HS-27A (cell line): ENCODE measurements around the gene ANTXRL.
"Not testable (repeated sequence)": the region's sequence is repeated elsewhere in the genome, so short reads cannot be mapped to it uniquely, and the experiment has no call there.

Source experiments
- DNase-seq: peaks from one replicate; pipeline ENCODE4 v3.0.0-alpha.2; 2012; ENCODE audit warnings: low read depth, missing footprints

The ANTXRL gene

DNA sequence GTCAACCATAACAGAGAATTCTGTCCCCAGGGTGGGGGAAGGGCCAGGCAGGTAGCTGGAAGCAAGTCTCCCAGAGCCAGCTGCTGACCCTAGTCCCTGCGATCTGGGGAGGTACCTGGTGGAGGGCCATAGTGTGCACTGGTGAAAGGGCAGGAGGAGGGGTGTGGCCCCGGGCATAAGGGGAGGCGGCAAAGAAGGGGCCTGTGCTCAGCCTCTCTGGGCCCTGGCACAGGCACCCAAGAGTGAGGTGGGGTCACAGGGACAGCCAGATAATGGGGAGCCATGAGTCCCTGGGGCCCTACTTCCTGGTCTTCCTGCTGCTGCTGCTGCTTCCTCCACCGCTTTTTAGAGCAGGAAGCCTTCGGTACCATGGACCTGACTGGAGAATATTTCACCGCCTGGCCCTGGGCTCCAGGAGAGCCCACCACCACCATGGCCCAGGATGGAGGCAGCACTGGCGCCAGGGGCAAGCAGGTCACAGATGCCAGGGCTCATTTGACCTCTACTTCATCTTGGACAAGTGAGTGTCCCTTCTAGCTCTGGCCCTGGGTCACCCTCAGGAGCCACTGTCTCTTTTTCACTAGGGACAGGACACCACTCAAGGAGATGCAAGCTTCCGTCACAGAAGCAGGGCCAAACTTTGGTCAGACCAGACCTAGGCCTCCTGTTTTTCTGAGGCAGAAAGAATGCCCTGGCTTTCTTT lies at the start of gene ANTXRL:
Gene ANTXRL (plus strand): TSS at position 7 of the 703 bp plus-strand sequence. CDS start 266 bp downstream, at position 273.
- DNase-seq, result no peak

- no peak for DNase-seq
These were observed 48.8 kb upstream of the ANTXRL start for GRCh38 chr10:46237815-46238510.

- DNase-seq, result no peak
These were observed 47.5 kb upstream of the ANTXRL start for GRCh38 chr10:46239247-46239646.

DNA sequence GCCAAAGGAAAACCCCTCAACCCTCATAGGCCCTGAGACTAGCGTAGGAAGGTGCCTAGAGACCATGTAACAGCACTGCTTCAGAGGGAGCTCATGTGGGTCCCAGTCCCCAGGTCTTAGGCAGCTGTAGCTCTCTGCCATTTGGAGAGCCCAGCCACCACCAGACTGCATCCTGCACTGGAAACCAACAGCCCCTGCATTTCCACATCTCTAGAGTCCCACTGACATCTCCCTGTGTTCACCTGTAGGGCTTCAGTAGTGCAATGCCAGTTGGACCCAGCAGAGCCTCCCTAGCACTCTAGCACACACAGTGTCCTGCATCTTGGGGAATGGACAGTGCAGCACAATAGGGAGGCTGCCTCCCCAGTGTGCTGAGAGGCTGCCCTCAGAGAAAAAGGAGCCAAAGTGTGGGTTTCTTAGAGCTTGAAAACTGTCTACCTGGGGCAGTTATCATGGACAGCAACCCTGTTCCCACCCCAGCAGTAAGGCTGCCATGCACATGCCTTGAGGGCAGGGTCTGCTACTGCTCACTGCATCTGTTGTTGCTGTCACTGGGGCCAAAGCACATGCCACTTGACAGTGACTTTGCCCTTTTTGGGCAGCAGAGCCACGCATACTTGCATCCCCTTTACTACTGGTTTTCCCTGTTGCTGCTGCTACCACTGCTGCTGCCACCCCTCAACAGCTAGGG lies 46.7 kb upstream of the ANTXRL start:
- no peak for DNase-seq

DNA sequence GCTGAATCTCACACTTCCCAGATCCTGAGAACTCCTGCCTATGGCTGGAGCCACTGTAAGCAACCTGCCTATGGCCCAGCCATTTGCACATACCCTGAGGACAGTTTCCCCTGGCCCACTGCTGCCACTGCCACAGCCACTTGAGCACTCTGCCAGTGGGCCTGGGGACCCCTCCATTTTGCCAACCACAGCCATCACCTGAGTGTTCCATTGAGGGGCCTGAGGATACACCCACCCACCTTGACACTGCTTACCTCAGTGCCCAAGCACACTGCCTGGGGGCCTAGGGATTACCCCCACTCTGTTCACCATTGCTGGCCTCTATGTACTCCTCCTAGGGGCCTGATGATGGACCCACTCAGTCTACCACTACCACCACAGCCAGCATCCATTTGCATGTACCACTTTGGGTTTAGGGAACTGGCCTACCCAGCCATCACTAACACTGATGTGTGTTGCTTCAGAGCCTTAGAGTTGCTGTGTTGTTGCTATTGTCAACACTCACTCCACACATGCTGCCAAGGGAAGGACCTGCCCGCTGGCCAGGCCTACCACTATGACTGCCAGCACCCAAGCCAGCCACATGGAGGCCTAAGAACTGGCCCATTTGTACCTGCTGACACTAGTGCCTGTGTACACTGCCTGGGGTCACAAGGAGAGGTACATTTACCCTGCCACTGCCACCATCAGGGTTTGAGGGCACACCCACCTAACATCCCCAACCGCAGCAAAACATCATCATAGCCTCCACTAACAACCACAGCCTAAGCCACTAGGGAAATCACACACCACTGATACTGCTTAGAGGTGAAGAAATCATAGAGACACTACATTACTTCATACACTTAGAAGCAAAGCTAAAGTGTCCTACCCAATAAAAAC lies 45.9 kb upstream of the ANTXRL start:
- no peak for DNase-seq

DNA sequence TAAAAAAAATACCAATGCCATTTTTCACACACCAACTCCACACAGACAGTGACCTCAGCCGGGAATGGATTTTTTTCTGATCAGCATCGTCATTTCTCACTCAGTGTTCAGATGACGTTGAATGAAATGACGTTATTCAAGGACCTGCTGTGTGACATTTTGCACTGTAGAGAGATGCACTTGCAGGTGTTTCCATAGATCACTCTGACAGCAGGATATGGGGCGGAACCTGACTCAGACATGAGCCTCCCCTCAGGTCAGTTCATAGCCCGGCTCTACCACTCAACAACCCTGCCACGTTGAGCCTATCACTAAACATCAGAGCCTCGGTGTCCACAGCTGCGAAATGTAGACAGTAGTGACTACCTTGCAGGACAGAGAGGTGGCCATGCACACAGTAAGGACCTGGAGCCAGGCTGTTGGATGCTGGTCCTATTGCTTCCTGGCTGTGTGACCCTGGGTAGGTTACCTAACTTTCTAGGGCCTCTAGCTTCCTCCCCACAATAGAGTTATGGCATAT lies 41.4 kb upstream of the ANTXRL start:
- DNase-seq, result no peak

GRCh38 chr10:46246400-46247180 lies 40.2 kb upstream of the ANTXRL start:
- DNase-seq, result not testable (repeated sequence)

DNA sequence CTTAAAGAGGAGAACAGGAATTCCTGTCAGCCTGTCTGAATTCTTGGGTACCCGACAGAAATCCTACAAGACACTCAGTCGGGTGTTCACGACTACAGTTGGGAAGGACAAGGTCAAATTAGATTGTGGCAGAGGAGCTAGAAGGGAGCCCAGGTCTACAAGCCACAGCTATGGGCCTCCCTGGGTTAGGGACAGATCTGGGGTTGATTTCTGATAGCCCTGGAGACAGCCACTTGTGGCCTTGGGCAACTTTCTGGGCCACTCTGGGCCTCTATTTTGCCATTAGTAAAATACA lies 39.7 kb upstream of the ANTXRL start:
- no peak for DNase-seq

GRCh38 chr10:46247808-46248569 lies 38.8 kb upstream of the ANTXRL start:
- no peak for DNase-seq

- no peak for DNase-seq
These were observed 38.1 kb upstream of the ANTXRL start for GRCh38 chr10:46248651-46249146.

DNA sequence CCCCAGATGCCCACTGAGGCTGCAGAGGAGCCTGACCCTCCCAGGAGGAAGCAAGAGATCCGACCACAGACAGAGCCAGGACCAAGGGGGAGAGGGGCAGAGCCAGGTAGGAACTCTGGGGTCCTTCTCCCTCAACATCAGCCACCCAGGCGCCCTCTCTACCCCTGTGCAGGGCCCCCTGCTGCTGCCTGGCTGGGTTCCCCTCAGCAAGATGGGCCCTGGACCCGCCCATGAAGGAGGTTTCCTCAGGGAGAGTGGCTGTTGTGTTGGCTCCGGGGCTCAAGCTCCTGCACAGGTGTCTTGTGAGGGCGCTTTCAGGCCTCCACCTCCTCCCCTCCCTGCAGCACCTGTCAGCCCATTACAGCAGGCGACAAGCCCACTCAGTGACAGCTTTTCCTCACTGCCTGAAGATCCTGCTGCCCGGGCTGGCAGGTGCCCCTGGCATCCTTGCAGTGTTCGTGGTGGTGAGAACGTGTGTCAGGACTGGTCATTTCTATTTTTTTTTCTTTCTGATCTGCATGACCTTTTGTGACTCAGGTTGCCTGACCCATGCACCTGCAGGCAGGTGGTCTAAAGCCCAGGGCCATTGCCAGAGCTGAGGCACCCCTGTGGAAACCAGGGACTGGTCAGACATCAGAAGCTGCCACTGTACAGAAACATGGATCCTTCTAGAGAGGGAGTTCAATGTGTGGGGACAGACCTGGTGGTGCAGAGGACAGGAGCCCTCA lies 37.0 kb upstream of the ANTXRL start:
- not testable (repeated sequence) for DNase-seq

- no peak for DNase-seq
These were observed 36.3 kb upstream of the ANTXRL start for GRCh38 chr10:46250481-46250880.

GRCh38 chr10:46250898-46251856 lies 35.6 kb upstream of the ANTXRL start:
- DNase-seq, result no peak

- DNase-seq, result no peak
These were observed 34.6 kb upstream of the ANTXRL start for GRCh38 chr10:46251857-46252847.

- no peak for DNase-seq
These were observed 33.5 kb upstream of the ANTXRL start for GRCh38 chr10:46253076-46254006.

GRCh38 chr10:46254007-46254383 lies 32.8 kb upstream of the ANTXRL start:
- DNase-seq, result no peak
